ENCODE data around the gene ACOT12. TPM values are rescaled to one million over a fixed set of nuclear protein-coding genes. Genes with fewer than 3 reads are reported as not detected.
A peak's percentile ranks its signal among the peaks of the same experiment; 100 is the strongest.

ACOT12 gene
- total RNA-seq, 2 donors from 2014 or later, result not detected

- no peak for DNase-seq
- ATAC-seq, result no peak
- intact Hi-C loops (cut with DNase I, micrococcal nuclease), result no loop called here
Observed at GRCh38 chr5:81405126-81405891, 11.4 kb upstream of the ACOT12 start.

- ATAC-seq (peak; percentile 87), DNase-seq (no peak)
- intact Hi-C loops (cut with DNase I, micrococcal nuclease), result no loop called here
Observed at GRCh38 chr5:81402192-81402930, 8.4 kb upstream of the ACOT12 start.

- DNase-seq (no peak), ATAC-seq (no peak)
- intact Hi-C loops (cut with DNase I, micrococcal nuclease), result no loop called here
Observed at GRCh38 chr5:81401266-81401665, 7.3 kb upstream of the ACOT12 start.

GRCh38 chr5:81400375-81400774, 6.4 kb upstream of the ACOT12 start:
- DNase-seq, result no peak
- intact Hi-C loops (cut with DNase I, micrococcal nuclease), result no loop called here
- ATAC-seq, result no peak

- intact Hi-C loops (cut with DNase I, micrococcal nuclease), result no loop called here
- DNase-seq (no peak), ATAC-seq (peak; percentile 30)
Observed at GRCh38 chr5:81398741-81399140, 4.8 kb upstream of the ACOT12 start.

GRCh38 chr5:81397176-81397575, 3.2 kb upstream of the ACOT12 start:
- intact Hi-C loops (cut with DNase I, micrococcal nuclease), result no loop called here
- DNase-seq (no peak), ATAC-seq (no peak)

- intact Hi-C loops (cut with DNase I, micrococcal nuclease), result no loop called here
- DNase-seq, result no peak
- no peak for ATAC-seq
Observed at GRCh38 chr5:81395262-81395661, 1.3 kb upstream of the ACOT12 start.

- DNase-seq (no peak), ATAC-seq (no peak)
- intact Hi-C loops (cut with DNase I, micrococcal nuclease), result no loop called here
Observed at GRCh38 chr5:81393430-81393782, 528 bp downstream of the ACOT12 start.

GRCh38 chr5:81389025-81389424, 4.9 kb downstream of the ACOT12 start:
- intact Hi-C loops (cut with DNase I, micrococcal nuclease), result no loop called here
- no peak for DNase-seq
- no peak for ATAC-seq

- no peak for DNase-seq
- intact Hi-C loops (cut with DNase I, micrococcal nuclease), result no loop called here
- ATAC-seq, result no peak
Observed at GRCh38 chr5:81388169-81388568, 5.8 kb downstream of the ACOT12 start.

- ATAC-seq (no peak), DNase-seq (no peak)
- intact Hi-C loops (cut with DNase I, micrococcal nuclease), result no loop called here
Observed at GRCh38 chr5:81383867-81384266, 10.1 kb downstream of the ACOT12 start.

GRCh38 chr5:81371354-81371876, 22.5 kb downstream of the ACOT12 start:
- ATAC-seq, result peak; percentile 23
- intact Hi-C loops (cut with DNase I, micrococcal nuclease), result no loop called here
- DNase-seq, result no peak

- ATAC-seq, result no peak
- no peak for DNase-seq
- intact Hi-C loops (cut with DNase I, micrococcal nuclease), result no loop called here
Observed at GRCh38 chr5:81370912-81371311, 23.0 kb downstream of the ACOT12 start.

- intact Hi-C loops (cut with DNase I, micrococcal nuclease), result no loop called here
- no peak for ATAC-seq
- DNase-seq, result no peak
Observed at GRCh38 chr5:81365541-81365940, 28.4 kb downstream of the ACOT12 start.

GRCh38 chr5:81363093-81363871, 30.7 kb downstream of the ACOT12 start:
- intact Hi-C loops (cut with DNase I, micrococcal nuclease), result no loop called here
- DNase-seq (peak in 1 of 2 donors; percentile 31), ATAC-seq (peak; percentile 69)

GRCh38 chr5:81361600-81361999, 32.3 kb downstream of the ACOT12 start:
- ATAC-seq (no peak), DNase-seq (no peak)
- intact Hi-C loops (cut with DNase I, micrococcal nuclease), result no loop called here

- intact Hi-C loops (cut with DNase I, micrococcal nuclease), result no loop called here
- ATAC-seq (peak; percentile 44), DNase-seq (no peak)
Observed at GRCh38 chr5:81360640-81361039, 33.3 kb downstream of the ACOT12 start.

GRCh38 chr5:81359881-81360280, 34.1 kb downstream of the ACOT12 start:
- ATAC-seq (no peak), DNase-seq (no peak)
- intact Hi-C loops (cut with DNase I, micrococcal nuclease), result no loop called here

GRCh38 chr5:81359108-81359507, 34.8 kb downstream of the ACOT12 start:
- peak in 1 of 2 donors; percentile 16 for DNase-seq
- peak; percentile 81 for ATAC-seq
- intact Hi-C loops (cut with DNase I, micrococcal nuclease), result no loop called here

All from left colon (tissue), 2 donors.